HG02840 (cell line): Measurements from ENCODE around the gene RPL27.
"Not testable (repeated sequence)": the region's sequence is repeated elsewhere in the genome, so short reads cannot be mapped to it uniquely, and the experiment has no call there.

Experiments used
- ATAC-seq: cut with Tn5 transposase; IDR thresholded peaks from one replicate; pipeline ENCODE4 v1.9.1; 2021; ENCODE audit warnings: mild to moderate bottlenecking, moderate library complexity, moderate number of reproducible peaks; ENCODE audit not compliant: unreplicated experiment, low FRiP score

Gene RPL27

GRCh38 chr17:42997984-42998938 lies at the start of gene RPL27:
TSS of gene RPL27 (plus strand) at chr17:42998419. CDS start at chr17:42998751, 332 bp downstream.
- peak; percentile 88 for ATAC-seq

- no peak for ATAC-seq
These were observed 48.0 kb upstream of the RPL27 start for GRCh38 chr17:42950044-42950783.

GRCh38 chr17:42953669-42954068 lies 44.5 kb upstream of the RPL27 start:
- no peak for ATAC-seq

- ATAC-seq = peak; percentile 82
These were observed 33.9 kb upstream of the RPL27 start, which contains the start of gene AARSD1 for GRCh38 chr17:42964161-42964932. TSS of gene AARSD1 (minus strand) at chr17:42964454. CDS start at chr17:42964440, 14 bp downstream.

- ATAC-seq = no peak
These were observed 30.3 kb upstream of the RPL27 start for GRCh38 chr17:42967925-42968324.

GRCh38 chr17:42969001-42969581 lies 29.1 kb upstream of the RPL27 start:
- ATAC-seq = no peak

GRCh38 chr17:42971589-42971988 lies 26.6 kb upstream of the RPL27 start:
- ATAC-seq = no peak

- ATAC-seq = not testable (repeated sequence)
These were observed 24.9 kb upstream of the RPL27 start for GRCh38 chr17:42973323-42973722.

GRCh38 chr17:42975265-42975664 lies 23.0 kb upstream of the RPL27 start:
- no peak for ATAC-seq

GRCh38 chr17:42975701-42976100 lies 22.5 kb upstream of the RPL27 start:
- not testable (repeated sequence) for ATAC-seq

GRCh38 chr17:42979511-42980273 lies 18.5 kb upstream of the RPL27 start, which contains the start of gene PTGES3L:
TSS of gene PTGES3L (minus strand) at chr17:42980080. CDS start at chr17:42980053, 27 bp downstream.
- ATAC-seq = no peak

- ATAC-seq = peak; percentile 58
These were observed 17.9 kb upstream of the RPL27 start, which contains the start of gene RUNDC1 for GRCh38 chr17:42980274-42980765. TSS of gene RUNDC1 (plus strand) at chr17:42980565. CDS start at chr17:42980577, 12 bp downstream.

GRCh38 chr17:42980766-42981397 lies 17.3 kb upstream of the RPL27 start:
- ATAC-seq = peak; percentile 33

- no peak for ATAC-seq
These were observed 16.0 kb upstream of the RPL27 start for GRCh38 chr17:42982266-42982665.

- no peak for ATAC-seq
These were observed 13.0 kb upstream of the RPL27 start for GRCh38 chr17:42985225-42985624.

GRCh38 chr17:42989141-42989540 lies 9.1 kb upstream of the RPL27 start:
- no peak for ATAC-seq

GRCh38 chr17:42989726-42990652 lies 8.2 kb upstream of the RPL27 start:
- ATAC-seq = no peak
